A549 treated with CORT108297 at 1 μM for 4 hours (cell line): ENCODE results near the gene INPP4A. TPM values are rescaled to one million over a fixed set of nuclear protein-coding genes. Genes with fewer than 3 reads are reported as not detected.

ENCODE experiments used
- total RNA-seq: library from RNA; stranded (reverse); fragments of 200-300 nt; extraction: Qiagen RNA extraction; gene quantifications from 5 replicates; pipeline ENCODE4 v1.2.3, GENCODE V29; 2022

Gene INPP4A
- 6.4 to 10.7 TPM (median 9.6 TPM) in 5 replicates for total RNA-seq

GRCh38 chr2:98444436-98445176 lies at the start of gene INPP4A:
Gene INPP4A (plus strand): TSS chr2:98444858. CDS start chr2:98520049, 75,191 bp downstream.

GRCh38 chr2:98608116-98608961 lies 163.7 kb downstream of the INPP4A start, which contains the start of the genes COA5 and UNC50:
Gene COA5 (minus strand): TSS chr2:98608512. CDS start chr2:98608405, 107 bp downstream.
Gene UNC50 (plus strand): TSS chr2:98608589. CDS start chr2:98609760, 1,171 bp downstream.

Other genes starting within 250 kb of the INPP4A start
- gene CNGA3, start 98.4 kb upstream of the INPP4A start, total RNA-seq: 0.06 TPM in 1 of 5 replicates, not detected in the others
- gene COA5, start 163.7 kb downstream of the INPP4A start, total RNA-seq: 20.7 to 25.4 TPM (median 22.2 TPM) in 5 replicates
- gene UNC50, start 163.7 kb downstream of the INPP4A start, total RNA-seq: 43.7 to 47.8 TPM (median 46.0 TPM) in 5 replicates